22Rv1 (cell line): ENCODE results near the gene TSPAN14.

Experiments
- H3K27ac ChIP-seq: fragments of 450-650 bp; 2 replicates; pipeline ENCODE4 v1.5.1; 2017
- ZFX ChIP-seq: fragments of 450-650 bp; IDR thresholded peaks from 2 replicates; pipeline ENCODE4 v1.6.1; 2017; ENCODE audit warnings: antibody characterized with exemption, borderline replicate concordance
- TF ChIP-seq, protein P1 (sequence below): fragments of 450-650 bp; IDR thresholded peaks from 2 replicates; pipeline ENCODE4 v1.5.1; 2017; ENCODE audit warnings: mild to moderate bottlenecking

Gene TSPAN14

GRCh38 chr10:80500572-80501380 lies 46.7 kb downstream of the TSPAN14 start:
- no peak overlapping the region for H3K27ac ChIP-seq
- TF ChIP-seq ZFX: no peak
- TF ChIP-seq, protein P1, sequence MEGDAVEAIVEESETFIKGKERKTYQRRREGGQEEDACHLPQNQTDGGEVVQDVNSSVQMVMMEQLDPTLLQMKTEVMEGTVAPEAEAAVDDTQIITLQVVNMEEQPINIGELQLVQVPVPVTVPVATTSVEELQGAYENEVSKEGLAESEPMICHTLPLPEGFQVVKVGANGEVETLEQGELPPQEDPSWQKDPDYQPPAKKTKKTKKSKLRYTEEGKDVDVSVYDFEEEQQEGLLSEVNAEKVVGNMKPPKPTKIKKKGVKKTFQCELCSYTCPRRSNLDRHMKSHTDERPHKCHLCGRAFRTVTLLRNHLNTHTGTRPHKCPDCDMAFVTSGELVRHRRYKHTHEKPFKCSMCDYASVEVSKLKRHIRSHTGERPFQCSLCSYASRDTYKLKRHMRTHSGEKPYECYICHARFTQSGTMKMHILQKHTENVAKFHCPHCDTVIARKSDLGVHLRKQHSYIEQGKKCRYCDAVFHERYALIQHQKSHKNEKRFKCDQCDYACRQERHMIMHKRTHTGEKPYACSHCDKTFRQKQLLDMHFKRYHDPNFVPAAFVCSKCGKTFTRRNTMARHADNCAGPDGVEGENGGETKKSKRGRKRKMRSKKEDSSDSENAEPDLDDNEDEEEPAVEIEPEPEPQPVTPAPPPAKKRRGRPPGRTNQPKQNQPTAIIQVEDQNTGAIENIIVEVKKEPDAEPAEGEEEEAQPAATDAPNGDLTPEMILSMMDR: no peak

DNA sequence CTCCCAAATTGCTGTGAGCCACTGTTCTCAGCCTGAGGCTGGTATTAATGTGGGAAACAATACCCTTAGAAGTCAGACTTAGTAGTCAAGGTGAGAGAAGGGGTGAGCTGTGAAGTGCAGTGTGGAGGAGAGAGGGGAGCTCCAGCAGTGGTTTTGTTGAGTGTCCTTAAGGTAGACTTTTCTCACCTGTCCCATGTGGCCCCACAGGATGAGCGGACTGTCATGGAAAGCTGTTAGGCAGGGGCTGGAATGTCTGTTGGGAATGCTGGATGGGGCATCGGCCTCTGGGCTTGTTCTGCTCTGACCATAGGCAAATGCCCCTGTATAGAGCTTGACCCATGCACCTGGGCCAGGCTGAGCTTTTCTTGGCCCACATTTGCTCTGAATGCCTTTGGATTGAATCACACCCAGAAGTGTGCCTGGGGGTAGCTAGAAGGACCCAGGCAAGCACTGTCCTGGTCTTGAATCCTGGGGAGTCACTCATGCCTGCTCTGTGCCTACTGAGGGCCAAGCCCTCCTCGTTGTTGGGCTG lies 47.3 kb downstream of the TSPAN14 start:
- no peak overlapping the region for H3K27ac ChIP-seq
- TF ChIP-seq ZFX: no peak
- TF ChIP-seq, protein P1: no peak

GRCh38 chr10:80501913-80502521 lies 47.9 kb downstream of the TSPAN14 start:
- H3K27ac ChIP-seq: no peak overlapping the region
- no peak for TF ChIP-seq ZFX

DNA sequence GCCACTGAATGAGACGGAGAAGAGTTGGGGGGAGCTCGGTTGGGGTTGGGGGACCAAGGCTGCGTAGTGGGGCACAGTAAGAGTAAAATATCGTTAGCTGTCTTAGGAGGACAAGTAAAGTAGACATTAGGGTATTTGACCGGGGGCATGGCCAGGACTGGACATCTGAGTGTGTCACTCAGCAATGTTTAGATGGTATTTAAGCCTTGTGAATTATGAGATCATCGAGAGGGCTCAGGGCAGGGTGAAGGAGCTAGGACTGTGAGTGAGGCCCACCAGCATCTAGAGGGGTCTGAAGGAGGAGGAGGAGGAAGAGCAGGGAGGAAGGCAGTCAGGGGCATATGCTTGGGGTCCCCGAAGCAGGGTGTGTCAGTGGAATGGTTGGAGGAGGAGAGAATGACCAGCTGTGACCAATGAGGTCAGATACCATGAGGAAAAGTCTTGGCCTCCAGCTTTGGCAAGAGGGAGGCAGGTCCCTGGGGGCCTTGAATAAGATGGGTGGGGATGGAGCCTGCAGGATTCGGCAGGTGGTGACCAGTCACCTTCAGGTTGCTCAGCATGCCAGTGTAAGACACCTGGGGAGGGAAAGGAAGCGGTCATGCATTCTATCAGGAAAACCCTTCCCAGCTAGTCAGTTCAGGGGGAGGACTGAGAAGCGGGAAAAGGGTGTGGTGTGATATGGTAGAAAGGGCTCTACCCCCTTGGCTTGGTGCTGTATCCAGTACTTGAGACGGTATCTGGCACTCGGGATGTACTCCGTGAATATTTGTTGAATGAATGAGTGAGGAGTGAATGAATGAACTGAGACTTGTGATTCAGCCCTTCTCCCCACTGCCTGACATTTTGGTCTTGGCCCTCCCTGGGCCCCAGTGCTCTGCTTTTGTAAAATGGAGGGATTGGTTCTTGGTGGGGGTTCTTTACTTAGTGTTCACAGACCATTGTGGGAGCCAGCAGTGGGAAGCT lies 48.8 kb downstream of the TSPAN14 start:
- no peak for TF ChIP-seq ZFX
- TF ChIP-seq, protein P1: no peak
- no peak overlapping the region for H3K27ac ChIP-seq

DNA sequence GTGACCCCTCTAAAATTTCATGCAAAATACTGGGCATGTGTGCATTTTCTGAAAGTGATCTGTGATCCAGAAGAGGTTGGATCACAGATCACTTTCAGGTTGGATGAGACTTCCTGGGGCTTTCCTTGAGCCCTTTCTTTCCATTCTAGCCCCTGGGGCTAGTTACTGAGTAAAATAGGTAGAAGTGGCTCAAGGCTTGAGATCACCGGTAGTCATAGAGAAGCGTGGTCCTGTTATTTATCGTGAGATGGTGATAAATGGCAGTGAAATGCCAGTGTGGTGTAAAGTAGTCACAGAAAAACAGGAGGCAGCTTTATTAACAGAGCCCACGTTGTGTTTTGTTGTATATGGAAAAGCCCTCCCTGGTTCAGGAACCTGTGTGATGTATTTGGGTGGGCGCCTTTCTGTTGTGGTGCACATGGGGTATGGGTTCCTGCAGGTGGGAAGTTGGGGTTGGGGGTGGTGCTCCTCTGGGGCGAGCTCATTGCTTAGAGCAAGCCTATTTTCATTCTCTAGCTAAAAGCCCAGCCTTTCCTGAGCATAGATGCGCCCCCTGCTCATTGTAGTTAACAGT lies 49.6 kb downstream of the TSPAN14 start:
- TF ChIP-seq, protein P1: no peak
- TF ChIP-seq ZFX: no peak
- peak overlapping the region; percentile 45 for H3K27ac ChIP-seq

GRCh38 chr10:80504158-80504811 lies 50.2 kb downstream of the TSPAN14 start:
- H3K27ac ChIP-seq: peak overlapping the region; percentile 45
- TF ChIP-seq ZFX: no peak
- TF ChIP-seq, protein P1: no peak
